GM19025 (cell line): ENCODE results near the gene ASB10.

Source experiments
- ATAC-seq: cut with Tn5 transposase; IDR thresholded peaks from one replicate; pipeline ENCODE4 v1.9.1; 2021; ENCODE audit warnings: mild to moderate bottlenecking, low read depth, moderate library complexity; ENCODE audit not compliant: unreplicated experiment

ASB10 gene

DNA sequence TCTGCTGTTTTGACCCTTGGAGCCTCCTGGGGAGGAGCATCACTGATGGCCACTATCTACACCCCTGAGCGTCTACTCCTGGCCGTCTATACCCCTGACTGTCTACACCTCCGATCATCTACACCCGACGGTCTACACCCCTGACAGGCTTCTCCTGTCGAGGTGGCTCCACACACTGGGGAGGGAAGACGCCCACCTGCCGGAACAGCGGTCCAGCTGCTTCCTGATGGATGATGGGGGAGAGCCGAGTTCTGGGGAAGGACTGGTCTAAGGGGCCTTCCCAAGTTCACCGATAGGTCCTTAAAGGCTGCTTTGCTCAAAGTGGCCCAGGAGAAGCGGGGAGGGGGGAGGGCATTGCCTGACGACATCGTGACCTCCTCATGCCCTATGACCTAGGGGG lies 58.9 kb downstream of the ASB10 start:
- ATAC-seq = no peak

DNA sequence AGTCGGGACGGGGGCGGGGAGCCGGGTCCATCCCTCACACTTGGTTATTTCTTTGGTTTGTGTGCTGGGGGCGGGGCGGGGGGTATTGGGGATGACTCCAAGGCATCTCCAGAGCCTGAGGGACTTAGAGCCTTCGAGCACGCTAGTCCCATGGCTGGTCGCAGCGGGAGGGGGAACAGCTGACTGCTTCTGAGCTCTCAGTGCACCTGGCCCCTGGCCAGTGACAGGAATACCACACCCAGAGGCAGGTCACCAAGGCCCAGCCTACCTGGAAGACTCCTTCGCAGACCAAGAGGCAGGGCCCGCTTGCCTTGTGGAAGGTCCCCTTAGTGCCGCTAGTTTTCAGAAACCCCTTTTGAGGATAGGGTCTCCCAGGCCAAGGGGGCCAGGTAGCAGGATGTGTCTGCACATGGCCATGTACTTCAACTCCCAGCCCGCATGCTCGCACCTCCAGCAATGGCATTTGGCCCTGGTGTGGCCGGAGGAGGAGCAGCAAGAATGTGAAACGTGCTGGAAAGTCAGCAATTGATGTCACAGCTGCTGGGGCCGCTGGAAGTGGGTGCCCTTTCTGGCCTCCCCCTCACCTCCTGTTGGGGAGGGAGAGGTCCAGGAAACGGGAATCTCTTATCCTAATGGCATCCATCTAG lies 60.4 kb downstream of the ASB10 start:
- no peak for ATAC-seq

DNA sequence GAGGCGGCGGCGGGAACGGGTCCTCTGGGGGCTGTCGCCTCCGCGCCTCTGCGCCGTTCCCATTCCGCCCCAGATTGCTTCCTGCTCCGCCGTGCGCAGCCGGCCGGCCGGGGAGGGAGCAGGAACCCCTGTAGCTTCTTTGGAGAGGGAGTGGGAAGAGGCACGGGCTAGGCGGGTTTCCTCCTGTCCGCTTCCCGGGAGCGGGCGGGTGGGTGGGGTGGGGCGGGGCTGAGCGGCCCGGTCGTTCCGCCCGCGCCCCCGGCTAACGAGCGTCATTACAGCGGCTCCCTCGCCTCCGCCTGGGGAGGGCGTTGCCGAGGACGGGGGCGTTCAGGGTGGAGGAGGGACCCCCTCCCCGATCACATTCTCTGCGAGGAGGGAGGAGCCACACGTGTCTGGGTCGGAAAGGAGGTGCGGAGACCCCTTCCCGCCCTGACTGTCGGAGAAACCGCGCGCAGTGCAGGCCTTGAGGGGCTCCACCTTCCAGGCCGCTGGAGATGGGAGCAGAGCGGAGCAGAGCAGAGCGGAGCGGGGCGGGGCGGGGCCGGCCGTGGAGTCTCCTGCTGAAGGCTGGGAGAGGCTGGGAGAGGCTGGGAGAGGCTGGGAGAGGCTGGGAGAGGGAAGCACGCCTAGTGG lies 61.1 kb downstream of the ASB10 start:
- ATAC-seq = no peak
